ENCODE measurements around the gene COL15A1. TPM values are rescaled to one million over a fixed set of nuclear protein-coding genes. Genes with fewer than 3 reads are reported as not detected.

Gene COL15A1
- total RNA-seq, 1 experiment from 2014 or later = 0.04 TPM

DNA sequence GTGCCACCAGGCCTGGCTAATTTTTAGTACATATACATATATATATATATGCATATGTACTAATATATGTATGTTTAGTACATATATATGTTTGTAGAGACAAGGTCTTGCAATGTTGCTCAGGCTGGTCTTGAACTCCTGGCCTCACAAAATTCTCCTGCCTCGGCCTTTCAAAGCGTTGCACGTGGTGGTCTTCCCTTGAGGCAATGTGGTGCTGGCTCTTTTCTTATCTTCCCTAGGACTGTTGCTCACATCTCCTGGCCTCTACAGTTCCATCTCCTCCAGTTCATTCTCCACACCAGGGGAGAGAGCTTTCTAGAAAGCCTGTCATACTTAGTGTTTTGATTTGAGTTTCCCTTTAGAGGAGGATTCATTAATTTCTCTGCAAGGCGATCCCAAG, 132.3 kb downstream of the COL15A1 start:
- Histone ChIP-seq H3K9me3 (ENCODE audit: low read depth, low read length, poor library complexity, severe bottlenecking) (no peaks in the 10 kb centered on the region), H3K4me1 (ENCODE audit: insufficient read depth, low read length, poor library complexity, severe bottlenecking) (no peaks in the 10 kb centered on the region), H3K4me3 (ENCODE audit: low read depth, low read length, poor library complexity, severe bottlenecking) (no peak overlapping the region), H3K27ac (ENCODE audit: low read depth, low read length, poor library complexity, severe bottlenecking) (no peak overlapping the region), H3K27me3 (replicated peaks; ENCODE audit: insufficient read depth, low read depth, low read length, poor library complexity) (no peaks in the 10 kb centered on the region), H3K36me3 (ENCODE audit: insufficient read depth, low read length, poor library complexity, severe bottlenecking) (no peaks in the 10 kb centered on the region)
- TF ChIP-seq, protein P1, sequence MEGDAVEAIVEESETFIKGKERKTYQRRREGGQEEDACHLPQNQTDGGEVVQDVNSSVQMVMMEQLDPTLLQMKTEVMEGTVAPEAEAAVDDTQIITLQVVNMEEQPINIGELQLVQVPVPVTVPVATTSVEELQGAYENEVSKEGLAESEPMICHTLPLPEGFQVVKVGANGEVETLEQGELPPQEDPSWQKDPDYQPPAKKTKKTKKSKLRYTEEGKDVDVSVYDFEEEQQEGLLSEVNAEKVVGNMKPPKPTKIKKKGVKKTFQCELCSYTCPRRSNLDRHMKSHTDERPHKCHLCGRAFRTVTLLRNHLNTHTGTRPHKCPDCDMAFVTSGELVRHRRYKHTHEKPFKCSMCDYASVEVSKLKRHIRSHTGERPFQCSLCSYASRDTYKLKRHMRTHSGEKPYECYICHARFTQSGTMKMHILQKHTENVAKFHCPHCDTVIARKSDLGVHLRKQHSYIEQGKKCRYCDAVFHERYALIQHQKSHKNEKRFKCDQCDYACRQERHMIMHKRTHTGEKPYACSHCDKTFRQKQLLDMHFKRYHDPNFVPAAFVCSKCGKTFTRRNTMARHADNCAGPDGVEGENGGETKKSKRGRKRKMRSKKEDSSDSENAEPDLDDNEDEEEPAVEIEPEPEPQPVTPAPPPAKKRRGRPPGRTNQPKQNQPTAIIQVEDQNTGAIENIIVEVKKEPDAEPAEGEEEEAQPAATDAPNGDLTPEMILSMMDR (conservative IDR thresholded peaks at IDR 0.05; ENCODE audit: low read depth, low read length) = no peak
- no peak for TF ChIP-seq EZH2 (IDR thresholded peaks at IDR 0.05; ENCODE audit: borderline replicate concordance, low read depth, low read length, poor library complexity, severe bottlenecking)
- no peak for DNase-seq (ENCODE audit: low spot score)
- intact Hi-C loops (cut with micrococcal nuclease; ENCODE audit: unreplicated experiment) = no loop called here
- no TSS peak for BruUV-seq (replicated peaks)
- ChIA-PET CTCF (no interaction called here), POLR2A (ENCODE audit: low non-redundant PET) (no interaction called here)

- no peak overlapping the region for H3K4me3 ChIP-seq (ENCODE audit: low read depth, low read length, poor library complexity, severe bottlenecking)
- TF ChIP-seq, protein P1 (conservative IDR thresholded peaks at IDR 0.05; ENCODE audit: low read depth, low read length) = no peak
- no peak for TF ChIP-seq EZH2 (IDR thresholded peaks at IDR 0.05; ENCODE audit: borderline replicate concordance, low read depth, low read length, poor library complexity, severe bottlenecking)
- H3K9me3 ChIP-seq (ENCODE audit: low read depth, low read length, poor library complexity, severe bottlenecking) = no peaks in the 10 kb centered on the region
- ChIA-PET POLR2A (ENCODE audit: low non-redundant PET) (no interaction called here), CTCF (interaction anchor here (0.5 kb wide), 1 partner anchor 68 kb away, joined by 3 read pairs; no protein-coding TSS in a partner anchor)
- no TSS peak for BruUV-seq (replicated peaks)
- no peaks in the 10 kb centered on the region for H3K27me3 ChIP-seq (replicated peaks; ENCODE audit: insufficient read depth, low read depth, low read length, poor library complexity)
- DNase-seq (ENCODE audit: low spot score) = no peak
- H3K36me3 ChIP-seq (ENCODE audit: insufficient read depth, low read length, poor library complexity, severe bottlenecking) = no peaks in the 10 kb centered on the region
- no peak overlapping the region for H3K27ac ChIP-seq (ENCODE audit: low read depth, low read length, poor library complexity, severe bottlenecking)
- intact Hi-C loops (cut with micrococcal nuclease; ENCODE audit: unreplicated experiment) = no loop called here
- no peaks in the 10 kb centered on the region for H3K4me1 ChIP-seq (ENCODE audit: insufficient read depth, low read length, poor library complexity, severe bottlenecking)
These were observed 132.9 kb downstream of the COL15A1 start for GRCh38 chr9:99076483-99077171.

DNA sequence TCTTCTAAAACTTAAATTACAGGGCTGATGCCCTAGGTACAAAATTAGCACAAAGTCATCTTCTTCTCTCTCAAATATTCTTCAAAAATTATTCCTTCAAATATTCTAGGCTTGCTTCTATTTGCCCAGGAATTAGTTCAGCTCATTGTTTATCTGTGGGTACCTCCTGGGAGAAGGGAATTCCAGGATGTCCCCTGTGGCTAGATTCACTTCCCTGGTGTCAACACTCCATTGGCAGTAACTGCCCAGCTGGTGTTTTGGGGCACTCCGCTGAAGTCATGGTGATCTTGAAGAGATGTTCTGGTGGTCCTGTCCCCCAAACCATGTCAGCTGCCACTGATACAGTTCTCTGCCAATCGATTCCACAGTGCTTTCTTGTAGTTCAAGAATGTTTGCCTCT, 135.0 kb downstream of the COL15A1 start:
- Histone ChIP-seq H3K27ac (ENCODE audit: low read depth, low read length, poor library complexity, severe bottlenecking) (no peak overlapping the region), H3K36me3 (ENCODE audit: insufficient read depth, low read length, poor library complexity, severe bottlenecking) (no peaks in the 10 kb centered on the region), H3K27me3 (replicated peaks; ENCODE audit: insufficient read depth, low read depth, low read length, poor library complexity) (peaks cover 8% of the 10 kb centered on the region), H3K9me3 (ENCODE audit: low read depth, low read length, poor library complexity, severe bottlenecking) (no peaks in the 10 kb centered on the region), H3K4me1 (ENCODE audit: insufficient read depth, low read length, poor library complexity, severe bottlenecking) (no peaks in the 10 kb centered on the region), H3K4me3 (ENCODE audit: low read depth, low read length, poor library complexity, severe bottlenecking) (no peak overlapping the region)
- no peak for DNase-seq (ENCODE audit: low spot score)
- ChIA-PET CTCF (no interaction called here), POLR2A (ENCODE audit: low non-redundant PET) (no interaction called here)
- no TSS peak for BruUV-seq (replicated peaks)
- no peak for TF ChIP-seq EZH2 (IDR thresholded peaks at IDR 0.05; ENCODE audit: borderline replicate concordance, low read depth, low read length, poor library complexity, severe bottlenecking)
- intact Hi-C loops (cut with micrococcal nuclease; ENCODE audit: unreplicated experiment) = no loop called here

- CTCF ChIA-PET = no interaction called here
- no peak for DNase-seq (ENCODE audit: low spot score)
- no peaks in the 10 kb centered on the region for H3K9me3 ChIP-seq (ENCODE audit: low read depth, low read length, poor library complexity, severe bottlenecking)
- intact Hi-C loops (cut with micrococcal nuclease; ENCODE audit: unreplicated experiment) = no loop called here
- no peaks in the 10 kb centered on the region for H3K4me1 ChIP-seq (ENCODE audit: insufficient read depth, low read length, poor library complexity, severe bottlenecking)
- H3K4me3 ChIP-seq (ENCODE audit: low read depth, low read length, poor library complexity, severe bottlenecking) = no peak overlapping the region
- no peak overlapping the region for H3K27ac ChIP-seq (ENCODE audit: low read depth, low read length, poor library complexity, severe bottlenecking)
- POLR2A ChIA-PET (ENCODE audit: low non-redundant PET) = no interaction called here
- TF ChIP-seq EZH2 (IDR thresholded peaks at IDR 0.05; ENCODE audit: borderline replicate concordance, low read depth, low read length, poor library complexity, severe bottlenecking) = no peak
- BruUV-seq (replicated peaks) = no TSS peak
- H3K36me3 ChIP-seq (ENCODE audit: insufficient read depth, low read length, poor library complexity, severe bottlenecking) = no peaks in the 10 kb centered on the region
- H3K27me3 ChIP-seq (replicated peaks; ENCODE audit: insufficient read depth, low read depth, low read length, poor library complexity) = peaks cover 8% of the 10 kb centered on the region
These were observed 135.8 kb downstream of the COL15A1 start for GRCh38 chr9:99079542-99079941.

Data from A673 (cell line).